ENCODE data around the gene SMIM43.
"Not testable (repeated sequence)": the region's sequence is repeated elsewhere in the genome, so short reads cannot be mapped to it uniquely, and the experiment has no call there.

SMIM43 gene

DNA sequence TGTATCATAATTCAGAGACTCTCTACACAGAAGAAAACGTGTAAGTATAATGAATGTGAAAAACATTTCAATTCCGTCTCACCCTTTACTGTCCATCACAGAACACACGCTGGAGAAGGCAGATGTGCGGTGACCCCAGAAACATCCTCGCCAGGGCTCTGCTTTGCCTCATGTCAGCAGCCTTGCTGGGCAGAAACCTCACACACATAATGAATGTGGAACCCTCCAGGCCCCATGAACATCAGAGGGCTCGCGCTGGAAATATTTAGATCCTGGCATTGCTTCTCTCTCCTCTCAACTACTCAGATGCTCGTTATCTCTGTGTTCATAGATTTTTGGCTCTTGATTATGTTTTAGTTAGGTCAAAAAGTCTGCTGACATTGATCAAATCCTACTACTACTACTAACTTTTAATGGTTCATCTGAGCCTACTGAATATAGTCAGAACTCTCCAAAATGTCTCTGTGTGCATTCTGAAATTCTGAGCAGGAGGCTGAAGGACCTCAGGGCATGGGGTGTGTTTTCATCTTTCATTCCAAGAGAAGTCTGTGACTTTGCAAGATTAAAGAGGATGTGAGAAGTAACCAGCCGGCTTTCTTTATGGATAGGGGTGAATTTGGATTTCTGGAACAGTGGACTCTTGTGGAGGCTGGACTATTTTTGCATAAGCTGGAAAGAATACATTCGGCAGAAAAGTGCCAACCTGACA is 27.0 kb downstream of the SMIM43 start:
- no peak for DNase-seq (ENCODE audit: low read depth in 1 of 2, low spot score in 1 of 2)

DNA sequence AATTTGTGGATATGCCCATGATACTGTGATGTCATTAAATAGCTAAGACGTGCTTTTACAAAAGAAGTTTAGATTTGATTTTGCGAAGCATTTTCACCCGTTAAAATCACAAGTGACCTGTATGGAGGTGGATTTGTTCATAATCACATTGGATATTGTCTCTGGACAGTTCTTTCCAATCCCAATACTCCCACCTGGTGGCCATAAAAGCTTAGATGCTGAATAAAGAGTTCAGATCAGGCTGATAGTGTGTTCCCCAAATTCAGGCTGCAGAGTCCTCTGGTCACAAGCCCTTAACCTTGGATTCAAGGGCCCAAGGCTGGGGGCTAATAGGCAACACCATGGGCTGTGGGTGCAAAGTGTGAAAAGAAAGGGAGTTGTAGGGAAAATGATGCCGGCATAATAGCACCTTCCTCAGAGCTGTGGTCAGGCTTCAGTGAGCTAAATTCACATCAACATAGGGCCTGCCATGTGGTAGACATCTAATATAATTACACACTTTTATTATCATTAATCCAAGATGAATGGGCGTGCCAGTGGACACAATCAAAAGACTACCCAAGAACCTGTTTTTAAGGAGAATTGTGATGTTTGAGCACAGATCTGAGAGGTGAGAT is 28.1 kb downstream of the SMIM43 start:
- no peak for DNase-seq (ENCODE audit: low read depth in 1 of 2, low spot score in 1 of 2)

DNA sequence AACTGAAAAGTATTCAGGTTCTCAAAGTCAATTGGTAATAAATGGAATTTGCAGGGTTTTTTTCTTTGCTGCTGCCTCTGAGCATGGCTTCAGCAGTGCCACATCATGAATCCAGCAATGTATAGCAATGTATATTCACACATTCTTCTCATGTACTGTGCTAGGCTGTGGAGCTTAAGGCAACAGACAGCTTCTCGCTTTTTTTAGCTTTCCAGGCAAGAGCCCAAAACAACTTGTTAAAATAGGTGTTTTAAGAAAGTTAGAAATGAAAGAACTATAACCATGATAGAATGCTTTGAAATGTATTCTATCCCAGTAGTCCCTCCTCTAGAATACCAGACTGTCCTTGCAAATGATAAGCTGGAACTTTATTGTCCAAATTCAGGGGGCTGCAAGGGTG is 30.4 kb downstream of the SMIM43 start:
- no peak for DNase-seq (ENCODE audit: low read depth in 1 of 2, low spot score in 1 of 2)

DNA sequence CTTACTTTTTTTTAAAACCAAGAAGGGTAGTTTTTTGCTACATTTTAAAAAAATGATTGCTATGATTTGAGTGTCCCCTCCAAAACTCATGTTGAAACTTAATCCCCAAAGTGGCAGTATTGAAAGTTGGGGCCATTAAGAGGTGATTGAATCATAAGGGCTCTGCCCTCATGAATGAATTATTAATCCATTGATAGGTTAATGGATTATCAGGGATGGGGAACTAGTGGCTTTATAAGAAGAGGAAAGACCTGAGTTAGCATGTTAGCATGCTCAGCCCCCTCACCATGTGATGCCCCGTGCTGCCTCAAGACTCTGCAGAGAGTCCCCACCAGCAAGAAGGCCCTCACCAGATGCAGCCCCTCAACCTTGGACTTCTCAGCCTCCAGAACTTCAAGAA is 31.0 kb downstream of the SMIM43 start:
- DNase-seq (ENCODE audit: low read depth in 1 of 2, low spot score in 1 of 2): no peak

DNA sequence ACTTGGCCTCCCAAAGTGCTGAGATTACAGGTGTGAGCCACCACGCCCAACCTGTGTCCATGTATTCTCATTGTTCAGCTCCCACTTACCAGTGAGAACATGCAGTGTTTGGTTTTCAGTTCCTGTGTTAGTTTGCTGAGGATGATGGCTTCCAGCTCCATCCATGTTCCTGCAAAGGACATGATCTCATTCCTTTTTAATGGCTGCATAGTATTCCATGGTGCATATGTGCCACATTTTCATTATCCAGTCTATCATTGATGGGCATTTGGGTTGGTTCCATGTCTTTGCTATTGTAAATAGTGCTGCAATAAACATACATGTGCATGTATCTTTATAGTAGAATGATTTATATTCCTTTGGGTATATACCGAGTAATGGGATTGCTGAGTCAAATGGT is 35.2 kb downstream of the SMIM43 start:
- DNase-seq (ENCODE audit: low read depth in 1 of 2, low spot score in 1 of 2): not testable (repeated sequence)

DNA sequence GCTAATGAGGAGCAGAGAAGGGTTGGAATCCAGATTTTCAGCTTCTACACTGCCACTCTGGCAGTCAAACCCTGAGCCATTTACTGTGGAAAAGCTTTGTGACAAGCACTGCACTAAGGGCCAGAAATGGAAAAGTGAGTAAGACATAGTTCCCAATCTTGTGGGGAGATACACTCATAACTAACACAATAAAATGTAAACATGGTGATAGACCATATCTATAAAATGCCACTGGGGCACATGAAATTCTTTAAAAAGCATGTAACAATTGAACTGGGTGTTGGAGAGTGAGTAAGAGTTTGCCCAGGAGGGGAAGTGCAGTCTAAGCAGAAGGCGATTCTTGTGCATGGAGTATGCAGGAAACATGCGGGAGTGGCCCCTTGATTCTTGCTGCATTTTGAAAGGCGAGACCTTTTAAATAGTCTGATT is 36.2 kb downstream of the SMIM43 start:
- DNase-seq (ENCODE audit: low read depth in 1 of 2, low spot score in 1 of 2): no peak

DNA sequence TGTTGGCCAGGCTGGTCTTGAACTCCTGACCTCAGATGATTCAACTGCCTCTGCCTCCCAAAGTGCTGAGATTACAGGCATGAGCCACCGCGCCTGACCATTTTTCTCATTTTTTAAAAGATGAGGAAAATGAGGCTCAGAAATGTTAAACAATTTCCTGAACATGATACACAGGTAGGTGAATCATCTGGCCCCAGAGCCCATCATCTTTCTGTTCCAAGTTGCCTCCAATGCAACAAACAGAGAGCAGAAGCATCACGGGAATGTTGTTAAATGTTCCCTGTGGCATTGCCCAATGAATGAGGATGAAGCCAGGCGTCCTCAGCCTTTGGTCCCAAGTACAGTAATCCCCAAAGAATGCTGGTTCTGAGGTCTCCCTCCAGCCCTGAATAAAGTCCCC is 36.9 kb downstream of the SMIM43 start:
- no peak for DNase-seq (ENCODE audit: low read depth in 1 of 2, low spot score in 1 of 2)

DNA sequence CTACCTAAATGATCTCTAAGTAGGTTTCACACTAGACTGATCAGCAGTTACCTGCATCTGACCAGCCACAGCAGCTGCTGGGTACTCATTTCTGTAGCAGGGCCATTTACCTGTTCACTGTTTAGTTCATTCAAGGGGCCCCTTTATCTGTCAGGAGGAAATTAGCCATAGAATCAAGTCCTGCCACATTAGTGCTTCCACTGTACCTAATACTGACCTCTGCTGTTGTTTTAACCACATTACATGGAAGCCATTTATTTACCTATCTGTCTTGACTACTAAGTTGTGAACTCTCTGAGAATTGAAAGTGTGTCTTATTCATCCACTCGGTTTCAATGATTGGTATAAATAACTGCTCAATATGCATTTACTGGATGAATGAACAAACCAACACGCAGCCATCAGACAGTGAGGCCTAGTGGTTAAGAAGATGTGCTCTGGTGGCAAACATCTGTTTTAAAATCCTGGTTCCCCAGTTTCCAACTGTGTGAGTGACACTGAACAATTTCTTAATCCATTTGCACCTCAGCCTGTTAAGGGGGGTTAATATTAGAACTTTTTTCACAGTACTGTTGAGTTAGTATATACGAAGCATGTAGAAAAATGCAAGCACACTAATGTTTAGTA is 38.2 kb downstream of the SMIM43 start:
- no peak for DNase-seq (ENCODE audit: low read depth in 1 of 2, low spot score in 1 of 2)

DNA sequence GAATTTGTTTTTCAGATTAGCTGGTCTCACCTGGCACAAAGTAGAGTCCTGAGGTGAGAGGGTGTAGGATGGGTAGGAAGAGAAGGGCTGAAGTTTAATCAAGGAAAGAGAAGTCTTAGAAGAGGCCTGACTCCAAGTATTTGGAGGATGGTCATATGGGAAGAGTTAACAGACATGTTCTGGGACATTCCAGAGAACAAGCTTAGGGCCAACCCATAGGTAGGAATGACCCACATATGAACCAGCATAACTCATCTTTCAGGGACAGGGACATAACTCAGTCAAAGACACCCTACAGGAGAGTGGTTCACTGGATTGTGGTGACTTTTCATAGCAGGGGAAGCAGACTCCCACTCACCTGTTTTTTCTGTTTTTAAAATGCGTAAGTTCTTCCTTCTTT is 40.3 kb downstream of the SMIM43 start:
- DNase-seq (ENCODE audit: low read depth in 1 of 2, low spot score in 1 of 2): no peak

DNA sequence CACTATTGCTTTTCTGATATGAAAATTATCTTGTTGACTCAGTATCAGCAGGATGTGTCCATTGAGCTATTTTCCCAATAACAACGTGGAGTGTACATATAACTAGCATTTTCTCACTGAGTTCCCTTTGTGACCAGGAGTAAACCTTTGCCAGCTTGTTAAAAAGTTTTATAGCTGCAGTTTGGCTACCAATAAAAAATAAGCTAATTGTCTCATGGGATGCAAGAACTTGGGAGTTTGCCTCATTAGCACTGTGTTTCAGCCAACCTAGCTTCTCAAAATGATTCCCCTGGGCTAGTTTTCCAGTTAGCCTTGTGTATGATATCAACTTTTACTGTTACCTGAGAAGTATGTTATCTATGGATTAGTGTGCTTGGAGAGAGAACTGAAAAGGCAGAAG is 43.3 kb downstream of the SMIM43 start:
- DNase-seq (ENCODE audit: low read depth in 1 of 2, low spot score in 1 of 2): no peak

DNA sequence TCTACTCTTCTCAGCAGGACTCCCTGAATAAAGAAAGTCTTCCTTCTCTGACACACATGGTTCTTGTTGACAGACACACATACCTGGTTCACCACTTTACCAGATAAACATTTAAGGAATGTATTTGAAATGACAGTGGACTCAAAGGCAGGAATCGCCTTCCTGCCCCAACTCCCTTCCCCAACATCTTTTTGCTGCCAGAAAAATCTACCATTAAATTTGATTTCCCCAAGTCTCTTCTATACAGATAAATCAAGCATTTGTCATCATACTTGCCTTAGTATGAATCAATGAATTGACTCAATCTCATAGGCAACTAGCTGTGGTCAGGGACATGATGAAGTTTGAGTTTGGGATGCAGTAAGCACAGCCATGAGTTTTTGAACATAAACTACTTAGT is 44.9 kb downstream of the SMIM43 start:
- no peak for DNase-seq (ENCODE audit: low read depth in 1 of 2, low spot score in 1 of 2)

DNA sequence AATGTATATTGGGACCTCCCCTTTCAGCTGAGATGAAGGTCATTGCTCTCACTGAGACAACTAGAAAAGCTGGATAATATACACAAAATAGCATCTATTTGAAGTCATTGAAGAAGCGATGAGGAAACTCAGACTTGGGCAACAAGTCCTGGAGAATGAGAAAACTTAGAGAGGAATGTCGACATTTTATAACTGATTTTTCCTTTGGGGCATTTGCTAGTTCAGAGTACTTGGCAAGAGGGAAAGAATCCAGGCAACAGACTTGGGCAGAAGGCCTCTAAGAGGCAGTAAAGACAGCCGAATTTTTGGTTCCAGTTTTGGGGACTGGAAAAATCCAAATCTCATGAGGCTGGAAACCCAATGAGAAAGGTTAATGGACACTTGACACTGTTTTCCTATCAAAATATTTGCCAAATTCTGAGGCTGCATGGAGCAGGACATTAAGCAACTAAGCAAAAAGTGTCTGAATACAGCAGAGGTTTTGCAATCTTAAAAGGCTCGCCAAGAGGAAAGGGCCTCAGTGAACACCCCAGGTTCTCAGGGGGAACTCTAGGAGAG is 47.2 kb downstream of the SMIM43 start:
- DNase-seq (ENCODE audit: low read depth in 1 of 2, low spot score in 1 of 2): no peak

DNA sequence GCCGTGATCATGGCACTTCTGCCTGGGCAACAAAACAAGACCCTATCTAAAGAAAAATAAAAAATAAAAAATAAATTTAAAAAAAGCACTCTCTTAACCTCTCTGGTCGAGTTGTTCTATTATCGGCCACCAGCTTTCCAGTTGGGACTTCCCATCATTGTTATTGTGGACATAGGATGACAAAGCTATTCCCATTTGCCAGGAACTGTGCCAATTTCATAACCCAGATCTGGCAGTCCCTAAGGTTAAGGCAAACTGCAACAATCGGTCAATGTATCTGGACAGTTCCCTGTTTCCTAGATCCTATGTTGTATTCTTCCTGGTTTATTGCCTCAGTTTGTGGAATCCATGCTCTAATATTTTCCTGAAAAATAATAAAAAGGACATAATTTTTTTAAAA is 50.4 kb downstream of the SMIM43 start:
- no peak for DNase-seq (ENCODE audit: low read depth in 1 of 2, low spot score in 1 of 2)

DNA sequence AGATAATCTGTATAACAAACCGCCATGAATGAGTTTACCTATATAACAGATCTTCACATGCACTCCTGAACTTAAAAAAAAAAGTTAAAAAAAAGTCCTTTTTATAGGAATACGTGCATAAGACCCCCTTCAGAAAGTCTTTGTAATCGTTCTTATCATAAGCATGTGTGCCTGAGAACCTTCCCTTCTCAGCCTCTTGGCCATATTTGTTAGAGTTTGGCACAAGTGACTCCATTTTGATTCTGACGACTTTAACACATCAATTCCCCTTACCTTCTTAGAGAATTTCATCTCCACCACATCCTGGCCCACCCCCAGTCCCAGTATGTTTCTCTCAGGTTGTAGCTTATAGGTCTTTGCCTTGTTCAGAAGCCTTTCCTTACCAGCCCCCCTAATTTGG is 52.2 kb downstream of the SMIM43 start:
- DNase-seq (ENCODE audit: low read depth in 1 of 2, low spot score in 1 of 2): no peak

DNA sequence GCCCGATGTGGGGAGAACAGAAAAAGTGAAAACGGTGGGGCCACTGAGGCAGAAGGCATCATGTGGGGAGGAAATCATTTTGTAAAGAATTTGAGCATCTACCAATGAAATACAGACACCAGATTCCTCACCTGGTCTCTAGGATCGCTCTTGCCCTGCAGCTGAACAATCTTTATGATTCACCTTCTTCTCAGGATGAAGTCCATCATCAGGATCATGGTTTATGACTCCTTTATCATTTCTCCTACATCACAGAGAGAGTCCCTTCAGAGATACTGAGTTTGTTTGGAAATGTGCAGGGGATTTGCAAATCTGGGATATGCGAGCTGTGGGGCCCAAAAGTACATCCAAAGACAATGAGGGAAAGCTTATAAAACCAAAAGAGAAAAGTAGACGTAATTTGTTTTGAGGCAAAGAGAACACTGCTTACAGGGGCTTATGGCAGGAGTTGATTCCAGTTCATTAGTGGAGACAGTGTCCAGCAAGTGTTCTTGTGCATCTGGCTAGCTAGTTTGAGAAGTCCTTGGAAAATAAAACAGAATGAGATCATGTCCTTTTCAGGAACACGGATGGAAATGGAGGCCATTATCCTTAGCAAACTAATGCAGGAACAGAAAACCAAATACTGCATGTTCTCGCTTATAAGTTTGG is 52.8 kb downstream of the SMIM43 start:
- no peak for DNase-seq (ENCODE audit: low read depth in 1 of 2, low spot score in 1 of 2)

DNA sequence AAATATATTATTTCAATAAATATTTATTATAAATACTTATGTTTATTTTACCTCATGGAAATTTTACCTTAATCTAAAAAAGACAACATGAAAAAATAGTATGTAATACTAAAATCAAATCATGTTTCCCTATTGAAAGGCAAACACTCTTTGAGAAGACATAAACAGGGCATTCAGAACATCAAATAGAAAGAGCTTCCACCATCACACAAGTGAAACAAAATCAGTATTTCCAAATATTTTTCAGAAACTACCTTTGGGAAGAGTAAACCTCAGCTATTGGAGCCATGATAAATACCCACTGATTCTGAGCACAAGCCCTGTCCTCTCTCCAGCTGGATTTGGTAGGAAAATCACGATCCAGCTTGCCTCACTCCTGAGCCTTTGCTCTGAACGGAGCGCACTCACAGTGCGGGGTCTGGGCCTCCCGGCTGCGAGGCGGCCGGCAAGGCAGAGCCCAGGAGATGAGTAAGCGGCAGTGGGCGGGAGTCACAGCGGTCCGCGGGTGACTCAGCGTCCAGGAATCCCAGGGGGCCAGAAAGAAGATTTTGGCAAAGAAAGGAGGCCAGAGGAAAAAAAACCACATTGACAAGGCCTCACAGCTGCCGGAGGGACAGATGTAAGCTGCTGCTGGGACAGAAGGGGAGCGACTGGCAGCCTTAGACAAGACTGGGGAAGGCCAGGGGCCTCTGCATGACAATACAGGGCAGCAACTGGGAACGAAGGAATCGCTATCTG is 53.5 kb downstream of the SMIM43 start:
- DNase-seq (ENCODE audit: low read depth in 1 of 2, low spot score in 1 of 2): no peak

DNA sequence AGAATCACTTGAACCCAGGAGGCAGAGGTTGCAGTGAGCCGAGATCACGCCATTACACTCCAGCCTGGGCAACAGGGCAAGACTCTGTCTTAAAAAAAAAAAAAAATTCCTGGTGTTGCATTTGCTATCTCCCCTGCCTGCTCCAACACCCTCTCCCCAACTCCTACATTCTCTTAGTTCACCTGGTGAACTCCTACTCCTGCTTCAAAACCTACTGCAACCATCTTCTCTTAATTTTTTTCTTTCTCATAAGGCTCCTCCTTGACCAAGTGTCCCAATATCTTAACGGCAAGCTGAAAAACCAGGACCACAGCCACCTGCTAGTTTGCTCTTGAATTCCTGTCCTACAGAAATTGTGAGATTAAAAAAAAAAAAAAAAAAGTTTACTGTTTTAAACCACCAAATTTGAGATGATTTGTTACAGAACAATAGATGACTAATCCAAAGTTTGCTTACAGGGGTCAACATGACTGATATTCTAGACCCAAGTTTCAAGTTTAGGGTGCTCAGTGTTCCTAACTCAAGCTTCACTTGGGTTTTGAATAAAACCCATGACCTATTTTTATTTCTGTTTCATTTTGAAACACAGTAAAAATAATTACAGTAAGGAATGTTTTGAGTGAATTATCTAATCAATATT is 55.1 kb downstream of the SMIM43 start:
- DNase-seq (ENCODE audit: low read depth in 1 of 2, low spot score in 1 of 2): no peak

Measured in stimulated activated CD4-positive, alpha-beta T cell treated with anti-CD3 and anti-CD28 coated beads, Interleukin-15, amount 100 ng/mL, for 1 hour (primary cell).